HEK293 (cell line): Measurements from ENCODE around the gene ACSS2.

ENCODE experiments used
- BCL11B ChIP-seq: fragments of 450-650 bp; formaldehyde crosslinking; IDR thresholded peaks from 2 replicates; pipeline ENCODE4 v1.5.1; 2016; ENCODE audit warnings: low read depth, missing biosample characterization, missing genetic modification characterization
- IKZF3 ChIP-seq: fragments of 450-650 bp; IDR thresholded peaks from 2 replicates; pipeline ENCODE4 v1.5.0; 2018; ENCODE audit warnings: missing biosample characterization, mild to moderate bottlenecking, missing genetic modification characterization, moderate library complexity
- MYNN ChIP-seq: fragments of 450-650 bp; formaldehyde crosslinking; IDR thresholded peaks from 2 replicates; pipeline ENCODE4 v1.5.1; 2016; ENCODE audit warnings: missing biosample characterization, missing genetic modification characterization, borderline replicate concordance
- PBX3 ChIP-seq: sonication (generic); formaldehyde crosslinking; IDR thresholded peaks from 2 replicates; pipeline ENCODE4 v1.8.1; 2022; ENCODE audit warnings: mild to moderate bottlenecking, moderate library complexity, missing genetic modification reagents
- PRDM2 ChIP-seq: fragments of 450-650 bp; formaldehyde crosslinking; IDR thresholded peaks from 2 replicates; pipeline ENCODE4 v1.5.1; 2016; ENCODE audit warnings: missing biosample characterization, missing genetic modification characterization, borderline replicate concordance
- RBAK ChIP-seq: fragments of 450-650 bp; formaldehyde crosslinking; IDR thresholded peaks from 2 replicates; pipeline ENCODE4 v1.5.1; 2016; ENCODE audit warnings: missing biosample characterization, missing genetic modification characterization
- SETDB1 ChIP-seq: IDR thresholded peaks from one replicate; pipeline ENCODE4 v1.6.1; 2017; ENCODE audit warnings: mild to moderate bottlenecking, low read length, moderate library complexity, mixed read lengths; ENCODE audit not compliant: insufficient read length
- TCF7L2 ChIP-seq: IDR thresholded peaks from 2 replicates; pipeline ENCODE4 v1.6.1; 2011; ENCODE audit warnings: low read depth, mild to moderate bottlenecking, inconsistent platforms, low read length, moderate library complexity, borderline replicate concordance
- TSHZ1 ChIP-seq: fragments of 450-650 bp; formaldehyde crosslinking; IDR thresholded peaks from 2 replicates; pipeline ENCODE4 v1.5.1; 2016; ENCODE audit warnings: missing biosample characterization, missing genetic modification characterization, borderline replicate concordance
- ZBTB10 ChIP-seq: fragments of 450-650 bp; formaldehyde crosslinking; IDR thresholded peaks from 2 replicates; pipeline ENCODE4 v1.5.1; 2016; ENCODE audit warnings: missing biosample characterization, missing genetic modification characterization
- ZNF114 ChIP-seq: fragments of 450-650 bp; formaldehyde crosslinking; IDR thresholded peaks from 2 replicates; pipeline ENCODE4 v1.5.0; 2017; ENCODE audit warnings: missing biosample characterization, missing genetic modification characterization
- ZNF146 ChIP-seq: fragments of 450-650 bp; formaldehyde crosslinking; IDR thresholded peaks from 2 replicates; pipeline ENCODE4 v1.5.1; 2016; ENCODE audit warnings: missing biosample characterization, missing genetic modification characterization
- ZNF18 ChIP-seq: fragments of 450-650 bp; formaldehyde crosslinking; IDR thresholded peaks from 2 replicates; pipeline ENCODE4 v1.5.1; 2016; ENCODE audit warnings: missing biosample characterization, missing genetic modification characterization
- ZNF239 ChIP-seq: fragments of 450-650 bp; formaldehyde crosslinking; IDR thresholded peaks from 2 replicates; pipeline ENCODE4 v1.5.1; 2016; ENCODE audit warnings: missing biosample characterization, missing genetic modification characterization
- ZNF391 ChIP-seq: fragments of 450-650 bp; formaldehyde crosslinking; IDR thresholded peaks from 2 replicates; pipeline ENCODE4 v1.5.1; 2016; ENCODE audit warnings: low read depth, missing biosample characterization, missing genetic modification characterization, borderline replicate concordance
- ZNF394 ChIP-seq: fragments of 450-650 bp; formaldehyde crosslinking; IDR thresholded peaks from 2 replicates; pipeline ENCODE4 v1.5.1; 2016; ENCODE audit warnings: missing biosample characterization, missing genetic modification characterization, mild to moderate bottlenecking, moderate library complexity, borderline replicate concordance
- ZNF398 ChIP-seq: fragments of 450-650 bp; formaldehyde crosslinking; IDR thresholded peaks from 2 replicates; pipeline ENCODE4 v1.5.1; 2017; ENCODE audit warnings: missing biosample characterization, missing genetic modification characterization
- ZNF416 ChIP-seq: fragments of 450-650 bp; formaldehyde crosslinking; IDR thresholded peaks from 2 replicates; pipeline ENCODE4 v1.5.1; 2016; ENCODE audit warnings: missing biosample characterization, missing genetic modification characterization
- ZNF521 ChIP-seq: fragments of 450-650 bp; formaldehyde crosslinking; IDR thresholded peaks from 2 replicates; pipeline ENCODE4 v1.5.1; 2017; ENCODE audit warnings: missing biosample characterization, mild to moderate bottlenecking, missing genetic modification characterization
- ZNF629 ChIP-seq: fragments of 450-650 bp; formaldehyde crosslinking; IDR thresholded peaks from 2 replicates; pipeline ENCODE4 v1.5.1; 2017; ENCODE audit warnings: missing biosample characterization, missing genetic modification characterization
- ZNF658 ChIP-seq: fragments of 450-650 bp; formaldehyde crosslinking; IDR thresholded peaks from 2 replicates; pipeline ENCODE4; 2016; ENCODE audit warnings: missing biosample characterization, missing genetic modification characterization

ACSS2 gene

GRCh38 chr20:34872622-34873224, 3.7 kb upstream of the ACSS2 start, which contains the start of gene GGT7 (continued):
- no peak for TF ChIP-seq TSHZ1 (tag by site-specific recombination)
- TF ChIP-seq ZNF658 (tag by site-specific recombination) = no peak
- no peak for TF ChIP-seq TCF7L2
- TF ChIP-seq IKZF3 (tag by site-specific recombination) = no peak
- TF ChIP-seq PRDM2 (tag by site-specific recombination) = no peak
- 0 out of 2 replicates have a peak, but pooled peaks have one; percentile 24 for TF ChIP-seq ZNF629
- no peak for TF ChIP-seq SETDB1
- no peak for TF ChIP-seq ZNF416 (tag by site-specific recombination)
- no peak for TF ChIP-seq BCL11B (tag by site-specific recombination)
- TF ChIP-seq PBX3 (CRISPR knock-in tag) = peak; percentile 51; the same call in 1 of the 2 replicates
- TF ChIP-seq MYNN = no peak
- no peak for TF ChIP-seq ZNF18 (tag by site-specific recombination)
- no peak for TF ChIP-seq ZNF521
- TF ChIP-seq ZNF394 = 0 out of 2 replicates have a peak, but pooled peaks have one; percentile 19
- no peak for TF ChIP-seq ZNF114 (tag by site-specific recombination)
- no peak for TF ChIP-seq RBAK (tag by site-specific recombination)
- TF ChIP-seq ZNF146 (tag by site-specific recombination) = no peak
- no peak for TF ChIP-seq ZNF239 (tag by site-specific recombination)
- TF ChIP-seq ZNF391 (tag by site-specific recombination) = no peak
- TF ChIP-seq ZNF398 = no peak
- 0 out of 2 replicates have a peak, but pooled peaks have one; percentile 22 for TF ChIP-seq ZBTB10 (tag by site-specific recombination)
